Bronchial epithelial cell (primary cell): Measurements from ENCODE around the gene SMIM5. TPM values are rescaled to one million over a fixed set of nuclear protein-coding genes. Genes with fewer than 3 reads are reported as not detected.

ENCODE experiments used
- DNase-seq: peaks from one replicate; pipeline ENCODE4 v3.0.0-alpha.2; 2010; ENCODE audit warnings: low read depth
- FAIRE-seq: peaks from 2 replicates; lab custom pipeline; 2011; peaks lifted over from hg19 to GRCh38; lab: Jason Lieb, UNC
- H3K27me3 ChIP-seq: 2 replicates; pipeline ENCODE4 v1.5.1; 2011; ENCODE audit warnings: low read length; ENCODE audit not compliant: control insufficient read depth, insufficient read depth
- H3K36me3 ChIP-seq: 2 replicates; pipeline ENCODE4 v1.5.1; 2011; ENCODE audit warnings: low read length; ENCODE audit not compliant: control insufficient read depth, insufficient read depth
- H3K4me3 ChIP-seq: 2 replicates; pipeline ENCODE4 v1.5.1; 2011; ENCODE audit warnings: mild to moderate bottlenecking, low read depth, low read length, control low read depth
- CTCF ChIP-seq: IDR thresholded peaks from 2 replicates; pipeline ENCODE4 v1.5.1; 2011; ENCODE audit warnings: mild to moderate bottlenecking, moderate library complexity, low read length, control low read depth, inconsistent platforms; ENCODE audit not compliant: insufficient read depth, severe bottlenecking
- total RNA-seq: library from RNA; depleted of rRNA; stranded (reverse); fragments of >200 nt; gene quantifications from 2 replicates; pipeline ENCODE4 v1.2.1, GENCODE V29; 2014

Gene SMIM5
- total RNA-seq, 1 donor from 2014 or later = 3.9 TPM

DNA sequence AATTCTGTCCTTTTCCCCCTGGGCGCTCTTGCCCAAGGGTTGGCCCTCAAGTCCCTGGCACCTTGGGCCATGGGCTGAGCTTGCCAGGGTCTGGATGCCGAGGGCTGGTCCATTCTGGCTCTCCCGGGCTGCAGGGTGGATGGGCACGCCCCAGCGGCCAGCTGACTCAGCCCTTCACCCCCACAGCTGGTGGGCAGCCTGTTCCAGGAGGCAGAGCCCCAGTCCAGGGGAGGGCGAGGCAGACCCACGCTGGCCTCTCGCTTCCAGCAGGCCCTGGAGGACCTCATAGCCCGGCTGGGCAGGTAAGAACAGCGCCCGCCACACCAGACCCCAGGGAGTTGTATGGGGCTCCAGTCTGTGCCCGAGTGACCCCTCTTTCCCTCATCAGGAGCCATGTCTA lies 30.6 kb upstream of the SMIM5 start:
- H3K36me3 ChIP-seq = no peaks in the 10 kb centered on the region
- no peak overlapping the region for H3K4me3 ChIP-seq
- no peak for TF ChIP-seq CTCF
- DNase-seq (no peak), FAIRE-seq (no peak)
- no peaks in the 10 kb centered on the region for H3K27me3 ChIP-seq

DNA sequence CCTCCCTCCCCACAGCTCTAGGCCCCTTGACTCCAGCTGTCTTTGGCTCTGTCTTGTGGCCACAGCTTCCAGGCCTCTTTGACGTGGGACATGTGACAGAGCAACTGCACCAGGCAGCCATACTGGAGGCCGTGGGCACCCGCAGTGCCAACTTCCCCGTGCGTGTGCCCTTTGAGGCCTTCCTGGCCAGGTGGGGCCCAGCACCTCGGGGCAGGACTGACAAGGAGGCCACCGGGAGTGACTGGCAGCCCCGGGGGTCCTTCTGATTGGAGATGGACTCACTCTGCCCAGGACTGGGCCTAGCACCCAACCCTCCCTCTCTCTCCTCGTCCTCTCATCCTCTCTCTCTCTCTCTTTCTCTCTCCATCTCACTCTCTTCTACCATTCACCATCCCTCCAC lies 30.1 kb upstream of the SMIM5 start:
- no peak for DNase-seq
- no peak overlapping the region for H3K4me3 ChIP-seq
- no peak for FAIRE-seq
- no peaks in the 10 kb centered on the region for H3K27me3 ChIP-seq
- no peaks in the 10 kb centered on the region for H3K36me3 ChIP-seq
- TF ChIP-seq CTCF = no peak

DNA sequence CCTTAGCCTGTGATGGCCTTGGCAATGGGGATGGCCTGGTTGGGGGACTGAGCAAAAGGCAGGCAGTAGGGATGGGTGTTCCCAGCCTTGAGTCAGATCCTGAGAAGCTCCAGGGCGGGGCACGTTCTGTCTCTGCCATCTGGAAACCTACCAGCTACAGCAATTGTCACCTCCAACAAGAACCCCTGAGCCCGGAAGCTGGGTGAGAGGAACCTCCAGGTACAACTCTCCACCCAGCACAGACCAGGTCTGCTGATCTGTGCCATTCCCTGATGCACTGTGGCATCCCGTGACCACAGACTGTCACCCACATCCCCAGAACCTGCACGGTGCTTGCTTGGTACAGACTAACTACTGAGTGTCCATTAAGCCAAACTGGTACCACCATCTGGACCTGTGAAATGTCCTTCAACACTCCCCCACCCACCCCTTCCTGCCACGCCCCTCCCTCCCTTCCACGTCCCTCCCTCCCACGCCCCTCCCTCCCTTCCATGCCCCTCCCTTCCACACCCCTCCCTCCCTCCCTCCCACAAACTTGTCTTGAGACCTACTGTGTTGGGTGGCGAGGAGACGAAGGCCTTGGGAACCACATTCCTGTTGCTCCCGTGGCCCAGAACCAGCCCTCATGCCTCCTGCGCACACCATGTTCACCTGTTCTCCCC lies 29.1 kb upstream of the SMIM5 start:
- DNase-seq (no peak), FAIRE-seq (no peak)
- TF ChIP-seq CTCF = no peak
- H3K4me3 ChIP-seq = no peak overlapping the region
- H3K36me3 ChIP-seq = no peaks in the 10 kb centered on the region
- no peaks in the 10 kb centered on the region for H3K27me3 ChIP-seq

DNA sequence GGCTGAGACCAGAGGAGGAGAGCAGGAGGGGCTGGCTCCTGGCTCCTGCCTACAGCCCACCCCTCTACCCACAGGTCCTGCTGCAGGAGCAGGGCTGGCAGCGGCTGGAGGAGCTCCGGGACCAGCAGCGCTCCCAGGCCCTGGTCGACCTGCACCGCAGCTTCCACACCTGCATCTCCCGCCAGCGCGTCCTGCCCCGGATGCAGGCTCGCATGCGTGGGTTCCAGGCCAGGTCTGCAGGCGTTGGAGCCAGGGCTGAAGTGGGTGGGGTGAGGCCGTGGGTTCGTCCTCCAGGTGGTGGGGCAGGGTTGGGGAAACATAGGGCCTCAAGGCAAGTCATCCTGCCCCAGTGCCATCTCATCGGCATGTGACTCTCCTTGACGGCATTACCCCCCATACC lies 27.4 kb upstream of the SMIM5 start:
- DNase-seq (no peak), FAIRE-seq (no peak)
- no peak overlapping the region for H3K4me3 ChIP-seq
- TF ChIP-seq CTCF = no peak
- H3K36me3 ChIP-seq = no peaks in the 10 kb centered on the region
- H3K27me3 ChIP-seq = no peaks in the 10 kb centered on the region

DNA sequence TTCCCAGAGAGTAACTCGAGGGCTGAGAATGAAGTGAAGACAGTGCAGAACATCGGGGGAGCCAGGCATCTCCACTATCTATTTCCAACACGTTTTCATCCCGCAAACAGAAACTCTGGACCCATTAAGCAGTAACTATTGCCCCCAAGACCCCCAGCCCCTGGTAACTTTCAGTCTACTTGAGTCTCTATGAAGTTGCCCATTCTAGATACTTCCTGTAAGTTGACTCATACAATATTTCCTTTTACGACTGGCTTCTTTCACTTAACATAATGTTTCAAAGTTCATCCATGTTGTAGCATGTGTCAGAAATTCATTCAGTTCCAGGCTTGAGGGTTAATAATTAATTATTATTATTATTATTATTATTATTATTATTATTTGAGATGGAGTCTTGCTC lies 26.1 kb upstream of the SMIM5 start:
- FAIRE-seq = no peak
- Histone ChIP-seq H3K4me3 (no peak overlapping the region), H3K36me3 (no peaks in the 10 kb centered on the region), H3K27me3 (no peaks in the 10 kb centered on the region)
- no peak for TF ChIP-seq CTCF
- DNase-seq = no peak
